ENCODE data around the gene EVA1C.

DNA sequence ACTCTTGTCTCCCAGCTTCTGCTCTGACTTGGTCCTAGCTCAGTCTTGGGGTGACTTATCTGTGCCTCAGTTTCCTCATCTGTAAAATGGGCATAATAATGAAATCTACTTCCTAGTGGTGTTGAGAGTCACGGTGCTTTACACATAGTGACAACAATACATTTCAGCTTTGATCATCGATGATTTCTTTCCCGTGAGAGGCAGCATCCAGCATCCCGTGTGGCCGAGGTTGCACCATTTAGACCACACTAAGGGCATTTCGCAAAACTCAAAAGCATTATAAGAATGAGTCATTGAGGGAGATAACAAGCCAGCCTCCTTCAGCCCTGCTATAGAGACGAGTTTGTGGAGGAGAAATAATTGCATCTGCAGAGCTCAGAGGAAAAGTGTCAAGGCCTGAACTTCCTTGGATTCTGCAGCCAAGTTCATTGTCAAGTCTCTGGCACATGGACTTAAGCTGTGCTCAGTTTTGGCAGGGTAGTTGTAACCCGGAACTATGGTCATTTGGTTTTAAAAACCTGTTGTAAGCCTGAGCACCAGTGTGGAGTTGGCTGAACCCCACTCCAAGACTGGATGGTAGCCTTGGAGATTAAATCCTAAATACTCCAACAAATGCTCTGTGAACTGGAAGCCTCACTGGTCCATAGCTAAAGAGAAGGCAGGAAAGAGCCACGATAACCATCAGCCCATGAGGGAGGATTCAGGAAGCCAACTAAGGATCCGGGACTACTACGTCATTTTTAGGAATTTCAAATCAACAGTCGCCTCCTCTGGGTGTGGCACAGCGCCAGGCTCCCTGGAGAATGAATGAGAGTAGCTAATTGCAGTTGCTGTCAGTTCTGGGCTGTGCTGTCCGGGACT, 108.6 kb downstream of the EVA1C start:
- TF ChIP-seq, protein P1, sequence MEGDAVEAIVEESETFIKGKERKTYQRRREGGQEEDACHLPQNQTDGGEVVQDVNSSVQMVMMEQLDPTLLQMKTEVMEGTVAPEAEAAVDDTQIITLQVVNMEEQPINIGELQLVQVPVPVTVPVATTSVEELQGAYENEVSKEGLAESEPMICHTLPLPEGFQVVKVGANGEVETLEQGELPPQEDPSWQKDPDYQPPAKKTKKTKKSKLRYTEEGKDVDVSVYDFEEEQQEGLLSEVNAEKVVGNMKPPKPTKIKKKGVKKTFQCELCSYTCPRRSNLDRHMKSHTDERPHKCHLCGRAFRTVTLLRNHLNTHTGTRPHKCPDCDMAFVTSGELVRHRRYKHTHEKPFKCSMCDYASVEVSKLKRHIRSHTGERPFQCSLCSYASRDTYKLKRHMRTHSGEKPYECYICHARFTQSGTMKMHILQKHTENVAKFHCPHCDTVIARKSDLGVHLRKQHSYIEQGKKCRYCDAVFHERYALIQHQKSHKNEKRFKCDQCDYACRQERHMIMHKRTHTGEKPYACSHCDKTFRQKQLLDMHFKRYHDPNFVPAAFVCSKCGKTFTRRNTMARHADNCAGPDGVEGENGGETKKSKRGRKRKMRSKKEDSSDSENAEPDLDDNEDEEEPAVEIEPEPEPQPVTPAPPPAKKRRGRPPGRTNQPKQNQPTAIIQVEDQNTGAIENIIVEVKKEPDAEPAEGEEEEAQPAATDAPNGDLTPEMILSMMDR (IDR thresholded peaks at IDR 0.05): no peak
- TF ChIP-seq POLR2A (IDR thresholded peaks at IDR 0.05): no peak
